H9 (cell line): ENCODE measurements around the gene CENPP. TPM values are rescaled to one million over a fixed set of nuclear protein-coding genes. Genes with fewer than 3 reads are reported as not detected.

ENCODE experiments used
- DNase-seq: peaks from one replicate; pipeline ENCODE4 v3.0.0-alpha.2; 2017
- H2AFZ ChIP-seq: one replicate; pipeline ENCODE4 v1.6.1; 2013; ENCODE audit warnings: mild to moderate bottlenecking, low read length, control low read depth, moderate library complexity
- H2AK5ac ChIP-seq: 2 replicates; pipeline ENCODE4 v1.6.1; 2013; ENCODE audit warnings: low read length, control low read depth, mixed read lengths; ENCODE audit not compliant: insufficient read length
- H2BK120ac ChIP-seq: one replicate; pipeline ENCODE4 v1.6.1; 2013; ENCODE audit warnings: low read depth, mild to moderate bottlenecking, low read length, control low read depth, inconsistent platforms; ENCODE audit not compliant: poor library complexity, severe bottlenecking
- H2BK12ac ChIP-seq: 2 replicates; pipeline ENCODE4 v1.6.1; 2013; ENCODE audit warnings: low read length, control low read depth, mixed read lengths, low read depth; ENCODE audit not compliant: insufficient read length
- H2BK15ac ChIP-seq: 2 replicates; pipeline ENCODE4 v1.6.1; 2013; ENCODE audit warnings: low read depth, low read length, control low read depth
- H2BK20ac ChIP-seq: one replicate; pipeline ENCODE4 v1.6.1; 2013; ENCODE audit warnings: low read depth, mild to moderate bottlenecking, low read length, control low read depth, inconsistent platforms; ENCODE audit not compliant: poor library complexity, severe bottlenecking
- H2BK5ac ChIP-seq: 2 replicates; pipeline ENCODE4 v1.6.1; 2013; ENCODE audit warnings: low read length, control low read depth, mixed read lengths; ENCODE audit not compliant: insufficient read length
- H3K14ac ChIP-seq: 2 replicates; pipeline ENCODE4 v1.6.1; 2013; ENCODE audit warnings: low read length, control low read depth; ENCODE audit not compliant: insufficient read depth
- H3K18ac ChIP-seq: 2 replicates; pipeline ENCODE4 v1.6.1; 2013; ENCODE audit warnings: low read depth, mild to moderate bottlenecking, mixed read lengths, low read length, control low read depth; ENCODE audit not compliant: insufficient read length
- H3K23ac ChIP-seq: 2 replicates; pipeline ENCODE4 v1.6.1; 2013; ENCODE audit warnings: low read length, control low read depth, mixed read lengths, low read depth; ENCODE audit not compliant: insufficient read length
- H3K23me2 ChIP-seq: 2 replicates; pipeline ENCODE4 v1.6.1; 2013; ENCODE audit warnings: low read depth, mild to moderate bottlenecking, mixed read lengths, low read length, control low read depth; ENCODE audit not compliant: insufficient read length, poor library complexity, severe bottlenecking
- H3K27ac ChIP-seq: 2 replicates; pipeline ENCODE4 v1.5.1; 2013; ENCODE audit warnings: low read length, control low read depth, mixed read lengths, low read depth; ENCODE audit not compliant: insufficient read length
- H3K27me3 ChIP-seq: 2 replicates; pipeline ENCODE4 v1.6.1; 2013; ENCODE audit warnings: low read length, control low read depth, inconsistent platforms; ENCODE audit not compliant: insufficient read depth
- H3K4ac ChIP-seq: 2 replicates; pipeline ENCODE4 v1.6.1; 2013; ENCODE audit warnings: low read depth, mild to moderate bottlenecking, control low read depth, inconsistent platforms, low read length, moderate library complexity
- H3K4me1 ChIP-seq: 2 replicates; pipeline ENCODE4 v1.6.1; 2013; ENCODE audit warnings: low read length, control low read depth, inconsistent platforms; ENCODE audit not compliant: insufficient read depth
- H3K4me2 ChIP-seq: 2 replicates; pipeline ENCODE4 v1.6.1; 2013; ENCODE audit warnings: low read length, control low read depth, mixed read lengths; ENCODE audit not compliant: insufficient read length, insufficient read depth
- H3K56ac ChIP-seq: 2 replicates; pipeline ENCODE4 v1.6.1; 2013; ENCODE audit warnings: low read depth, mild to moderate bottlenecking, mixed read lengths, low read length, control low read depth; ENCODE audit not compliant: insufficient read length
- H3K79me1 ChIP-seq: 2 replicates; pipeline ENCODE4 v1.6.1; 2013; ENCODE audit warnings: low read depth, mild to moderate bottlenecking, moderate library complexity, low read length, control low read depth, inconsistent platforms; ENCODE audit not compliant: insufficient read depth, poor library complexity, severe bottlenecking
- H3K79me2 ChIP-seq: 2 replicates; pipeline ENCODE4 v1.6.1; 2013; ENCODE audit warnings: low read length, control low read depth, inconsistent platforms; ENCODE audit not compliant: insufficient read depth
- H3K9ac ChIP-seq: 2 replicates; pipeline ENCODE4 v1.6.1; 2013; ENCODE audit warnings: low read length, control low read depth, mixed read lengths; ENCODE audit not compliant: insufficient read length; ENCODE audit errors: extremely low read depth
- H3K9me3 ChIP-seq: one replicate; pipeline ENCODE4 v1.6.1; 2013; ENCODE audit warnings: low read depth, low read length, inconsistent platforms; ENCODE audit not compliant: control insufficient read depth
- H3T11ph ChIP-seq: one replicate; pipeline ENCODE4 v1.6.1; 2013; ENCODE audit warnings: mild to moderate bottlenecking, low read length, control low read depth, inconsistent platforms
- H4K20me1 ChIP-seq: one replicate; pipeline ENCODE4 v1.6.1; 2013; ENCODE audit not compliant: control insufficient read depth, insufficient read length, insufficient read depth
- H4K5ac ChIP-seq: 2 replicates; pipeline ENCODE4 v1.6.1; 2013; ENCODE audit warnings: low read depth, mild to moderate bottlenecking, mixed read lengths, low read length, control low read depth; ENCODE audit not compliant: insufficient read length
- H4K8ac ChIP-seq: replicated peaks from 2 replicates; pipeline ENCODE4 v1.6.1; 2013; ENCODE audit warnings: low read length, control low read depth, mixed read lengths, low read depth; ENCODE audit not compliant: insufficient read length
- H4K91ac ChIP-seq: 2 replicates; pipeline ENCODE4 v1.6.1; 2013; ENCODE audit warnings: low read depth, mild to moderate bottlenecking, moderate library complexity, mixed read lengths, low read length, control low read depth; ENCODE audit not compliant: insufficient read length
- H3K27ac Mint-ChIP-seq, 3 experiments: 2 replicates in 2 of 3; 3 replicates in 1 of 3; pipeline ENCODE4 v1.8.0; 2020 to 2021; ENCODE audit warnings: mixed read lengths in 3 of 3, mild to moderate bottlenecking in 1 of 3, moderate library complexity in 1 of 3
- H3K27me3 Mint-ChIP-seq: 2 replicates; pipeline ENCODE4 v1.8.0; 2021; ENCODE audit warnings: low read depth, mild to moderate bottlenecking, moderate library complexity, mixed read lengths
- H3K36me3 Mint-ChIP-seq, 3 experiments: 2 replicates in 2 of 3; 3 replicates in 1 of 3; pipeline ENCODE4 v1.8.0; 2020 to 2021; ENCODE audit warnings: low read depth in 3 of 3, mixed read lengths in 3 of 3; ENCODE audit not compliant: insufficient read depth in 1 of 3
- H3K4me1 Mint-ChIP-seq, 2 experiments: 2 replicates each; pipeline ENCODE4 v1.8.0; 2020; ENCODE audit warnings: mixed read lengths in 2 of 2
- H3K4me3 Mint-ChIP-seq, 2 experiments: 2 replicates in 1 of 2; 3 replicates in 1 of 2; pipeline ENCODE4 v1.8.0; 2020 to 2021; ENCODE audit warnings: mild to moderate bottlenecking in 2 of 2, mixed read lengths in 2 of 2, moderate library complexity in 1 of 2
- H3K9me3 Mint-ChIP-seq, 2 experiments: 2 replicates in 1 of 2; 3 replicates in 1 of 2; pipeline ENCODE4 v1.8.0; 2020; ENCODE audit warnings: mild to moderate bottlenecking in 2 of 2, mixed read lengths in 2 of 2, moderate library complexity in 1 of 2
- WGBS: extraction: QIAGEN DNeasy Blood & Tissue Kit; methylation state at CpG from one replicate; pipeline ENCODE4 v1.1.7; 2013; ENCODE audit warnings: missing lambda C conversion rate, low lambda C conversion rate, mixed read lengths; ENCODE audit not compliant: insufficient read length; ENCODE audit errors: extremely low coverage; 5-methylcytosine and 5-hydroxymethylcytosine counted together
- total RNA-seq: library from RNA; stranded (reverse); gene quantifications from 2 replicates; pipeline ENCODE4 v1.2.1, GENCODE V29; 2021
- TF ChIP-seq, protein P1 (sequence below): fragments of 200-600 bp; sonication (generic); conservative IDR thresholded peaks from 3 replicates; pipeline ENCODE4 v1.8.0; 2021; ENCODE audit warnings: antibody characterized with exemption, mild to moderate bottlenecking

The CENPP gene
- total RNA-seq, 1 experiment from 2014 or later, result 9.1 TPM

- no peaks in the 10 kb centered on the region for H3K79me2 ChIP-seq
- H4K91ac ChIP-seq, result no peak overlapping the region
- no peaks in the 10 kb centered on the region for H3K27me3 ChIP-seq
- H3K27ac ChIP-seq, result no peak overlapping the region
- no peak overlapping the region; a peak in 1 of 7 replicates for H3K27ac Mint-ChIP-seq
- no peaks in the 10 kb centered on the region for H3K79me1 ChIP-seq
- H3K9me3 ChIP-seq, result no peaks in the 10 kb centered on the region
- peak; percentile 14 for DNase-seq
- no peak overlapping the region for H3K56ac ChIP-seq
- WGBS, result no CpG with 5 or more reads among the region's 8 CpGs
- H3K23me2 ChIP-seq, result no peaks in the 10 kb centered on the region
- H4K8ac ChIP-seq, result no peak overlapping the region
- no peak overlapping the region for H4K5ac ChIP-seq
- H3K4me1 ChIP-seq, result no peaks in the 10 kb centered on the region
- H2BK5ac ChIP-seq, result no peak overlapping the region
- no peak overlapping the region for H3K23ac ChIP-seq
- no peaks in the 10 kb centered on the region for H3K4me1 Mint-ChIP-seq
- no peak overlapping the region for H3K4me2 ChIP-seq
- no peak overlapping the region for H3T11ph ChIP-seq
- no peak overlapping the region for H2AK5ac ChIP-seq
- no peak overlapping the region for H2AFZ ChIP-seq
- TF ChIP-seq, protein P1, sequence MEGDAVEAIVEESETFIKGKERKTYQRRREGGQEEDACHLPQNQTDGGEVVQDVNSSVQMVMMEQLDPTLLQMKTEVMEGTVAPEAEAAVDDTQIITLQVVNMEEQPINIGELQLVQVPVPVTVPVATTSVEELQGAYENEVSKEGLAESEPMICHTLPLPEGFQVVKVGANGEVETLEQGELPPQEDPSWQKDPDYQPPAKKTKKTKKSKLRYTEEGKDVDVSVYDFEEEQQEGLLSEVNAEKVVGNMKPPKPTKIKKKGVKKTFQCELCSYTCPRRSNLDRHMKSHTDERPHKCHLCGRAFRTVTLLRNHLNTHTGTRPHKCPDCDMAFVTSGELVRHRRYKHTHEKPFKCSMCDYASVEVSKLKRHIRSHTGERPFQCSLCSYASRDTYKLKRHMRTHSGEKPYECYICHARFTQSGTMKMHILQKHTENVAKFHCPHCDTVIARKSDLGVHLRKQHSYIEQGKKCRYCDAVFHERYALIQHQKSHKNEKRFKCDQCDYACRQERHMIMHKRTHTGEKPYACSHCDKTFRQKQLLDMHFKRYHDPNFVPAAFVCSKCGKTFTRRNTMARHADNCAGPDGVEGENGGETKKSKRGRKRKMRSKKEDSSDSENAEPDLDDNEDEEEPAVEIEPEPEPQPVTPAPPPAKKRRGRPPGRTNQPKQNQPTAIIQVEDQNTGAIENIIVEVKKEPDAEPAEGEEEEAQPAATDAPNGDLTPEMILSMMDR, result no peak
- H3K9ac ChIP-seq, result no peak overlapping the region
- H2BK120ac ChIP-seq, result no peak overlapping the region
- H3K18ac ChIP-seq, result no peak overlapping the region
- no peak overlapping the region for H3K14ac ChIP-seq
- H2BK15ac ChIP-seq, result no peak overlapping the region
- no peak overlapping the region for H2BK20ac ChIP-seq
- peaks cover 6 to 57% (median 31%) of the 10 kb centered on the region in 3 experiments; a peak in 6 of 7 replicates for H3K36me3 Mint-ChIP-seq
- H3K4ac ChIP-seq, result no peak overlapping the region
- no peaks in the 10 kb centered on the region for H3K9me3 Mint-ChIP-seq
- no peaks in the 10 kb centered on the region for H3K27me3 Mint-ChIP-seq
- H2BK12ac ChIP-seq, result no peak overlapping the region
- H3K4me3 Mint-ChIP-seq, result no peak overlapping the region
- no peaks in the 10 kb centered on the region for H4K20me1 ChIP-seq
These were observed 314.8 kb downstream of the CENPP start for GRCh38 chr9:92640398-92641091.
